ENCODE data around the gene PPP1R14B.

- no peak for TF ChIP-seq CTCF (IDR thresholded peaks at IDR 0.05)
- TF ChIP-seq POLR2A (IDR thresholded peaks at IDR 0.05) = no peak
Measured at GRCh38 chr11:64216879-64217278, 29.9 kb downstream of the PPP1R14B start.

Data from lower leg skin (tissue), 3 donors.